ENCODE measurements around the gene ZNF354C.

DNA sequence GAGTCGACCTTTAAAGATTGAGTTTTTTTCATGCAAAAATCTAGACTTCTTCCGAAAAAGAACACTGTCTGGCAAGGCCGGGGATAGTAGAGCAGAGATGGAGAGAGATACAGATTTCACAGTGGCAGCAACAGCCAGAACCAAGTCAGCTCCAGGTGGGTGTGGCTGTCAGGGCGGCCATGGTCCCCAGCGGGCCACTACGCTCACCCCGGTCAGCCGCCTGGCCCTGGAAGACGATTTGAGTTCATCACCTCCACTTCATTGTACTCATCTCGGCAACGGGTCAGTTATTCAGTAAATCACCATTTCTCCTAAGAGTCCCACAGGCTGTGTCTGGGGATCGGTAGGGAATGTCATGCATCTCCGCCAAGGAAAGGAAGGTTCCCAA lies 53.0 kb downstream of the ZNF354C start:
- TF ChIP-seq CTCF (IDR thresholded peaks at IDR 0.05) (no peak), EP300 (IDR thresholded peaks at IDR 0.05; ENCODE audit: low read depth) (no peak)
